ENCODE results near the gene TTC22. TPM values are rescaled to one million over a fixed set of nuclear protein-coding genes. Genes with fewer than 3 reads are reported as not detected.

TTC22 gene
- total RNA-seq, 1 donor from 2014 or later: 0.14 TPM

DNA sequence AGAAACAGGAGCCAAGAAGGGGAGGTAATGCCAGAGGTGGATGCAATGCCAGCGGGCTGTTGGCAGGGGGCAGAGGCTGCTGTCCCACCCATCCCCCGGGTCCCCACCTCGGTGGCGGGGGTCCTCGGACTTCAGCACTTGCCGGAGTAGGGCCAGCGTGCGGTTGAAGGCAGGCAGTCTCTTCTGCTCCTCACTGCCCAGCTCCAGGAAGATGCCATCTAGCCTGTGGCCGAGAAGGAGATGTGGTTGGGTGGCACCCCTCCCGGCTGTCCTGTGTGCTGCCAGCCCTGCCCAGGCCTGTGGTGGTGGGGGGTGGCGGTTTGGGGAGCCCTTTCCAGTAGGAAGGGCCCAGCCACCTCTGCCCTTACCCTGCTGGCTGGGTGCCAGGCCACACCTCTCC is 13.5 kb downstream of the TTC22 start:
- peaks cover 11% of the 10 kb centered on the region for H3K9me3 ChIP-seq (replicated peaks)
- TF ChIP-seq, protein P1, sequence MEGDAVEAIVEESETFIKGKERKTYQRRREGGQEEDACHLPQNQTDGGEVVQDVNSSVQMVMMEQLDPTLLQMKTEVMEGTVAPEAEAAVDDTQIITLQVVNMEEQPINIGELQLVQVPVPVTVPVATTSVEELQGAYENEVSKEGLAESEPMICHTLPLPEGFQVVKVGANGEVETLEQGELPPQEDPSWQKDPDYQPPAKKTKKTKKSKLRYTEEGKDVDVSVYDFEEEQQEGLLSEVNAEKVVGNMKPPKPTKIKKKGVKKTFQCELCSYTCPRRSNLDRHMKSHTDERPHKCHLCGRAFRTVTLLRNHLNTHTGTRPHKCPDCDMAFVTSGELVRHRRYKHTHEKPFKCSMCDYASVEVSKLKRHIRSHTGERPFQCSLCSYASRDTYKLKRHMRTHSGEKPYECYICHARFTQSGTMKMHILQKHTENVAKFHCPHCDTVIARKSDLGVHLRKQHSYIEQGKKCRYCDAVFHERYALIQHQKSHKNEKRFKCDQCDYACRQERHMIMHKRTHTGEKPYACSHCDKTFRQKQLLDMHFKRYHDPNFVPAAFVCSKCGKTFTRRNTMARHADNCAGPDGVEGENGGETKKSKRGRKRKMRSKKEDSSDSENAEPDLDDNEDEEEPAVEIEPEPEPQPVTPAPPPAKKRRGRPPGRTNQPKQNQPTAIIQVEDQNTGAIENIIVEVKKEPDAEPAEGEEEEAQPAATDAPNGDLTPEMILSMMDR (IDR thresholded peaks at IDR 0.05; ENCODE audit: borderline replicate concordance): no peak
- no peaks in the 10 kb centered on the region for H3K36me3 ChIP-seq
- peaks cover 53% of the 10 kb centered on the region for H3K27me3 ChIP-seq (ENCODE audit: low read depth)
- no peak for DNase-seq
- no peaks in the 10 kb centered on the region for H3K4me1 ChIP-seq
- no peak overlapping the region for H3K27ac ChIP-seq (replicated peaks)
- intact Hi-C loops (cut with micrococcal nuclease): no loop called here
- no peak overlapping the region for H3K4me3 ChIP-seq

DNA sequence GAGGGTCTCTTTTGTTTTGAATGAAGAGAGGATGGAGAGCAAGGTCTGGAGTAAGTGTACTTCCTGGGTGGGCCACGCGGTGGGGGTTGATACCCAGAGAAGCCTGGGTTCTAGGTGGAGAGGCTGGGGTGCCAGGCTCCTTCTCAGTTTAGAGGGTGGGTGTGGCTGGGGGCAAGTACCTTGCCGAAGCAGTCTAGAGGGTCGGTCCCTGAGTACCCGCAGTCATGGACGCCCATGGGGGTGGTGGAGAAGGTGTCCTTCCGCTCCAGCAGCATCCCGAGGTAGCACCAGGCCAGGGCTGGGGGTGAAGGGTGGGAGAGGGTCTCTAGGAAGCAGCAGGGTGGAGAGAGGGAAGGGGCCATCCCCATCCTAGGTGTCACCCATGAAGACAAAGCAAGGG is 14.3 kb downstream of the TTC22 start:
- peaks cover 3% of the 10 kb centered on the region for H3K9me3 ChIP-seq (replicated peaks)
- intact Hi-C loops (cut with micrococcal nuclease): no loop called here
- H3K27me3 ChIP-seq (ENCODE audit: low read depth): peaks cover 53% of the 10 kb centered on the region
- no peaks in the 10 kb centered on the region for H3K36me3 ChIP-seq
- TF ChIP-seq, protein P1 (IDR thresholded peaks at IDR 0.05; ENCODE audit: borderline replicate concordance): no peak
- no peak for DNase-seq
- no peak overlapping the region for H3K27ac ChIP-seq (replicated peaks)
- H3K4me1 ChIP-seq: no peaks in the 10 kb centered on the region
- no peak overlapping the region for H3K4me3 ChIP-seq

DNA sequence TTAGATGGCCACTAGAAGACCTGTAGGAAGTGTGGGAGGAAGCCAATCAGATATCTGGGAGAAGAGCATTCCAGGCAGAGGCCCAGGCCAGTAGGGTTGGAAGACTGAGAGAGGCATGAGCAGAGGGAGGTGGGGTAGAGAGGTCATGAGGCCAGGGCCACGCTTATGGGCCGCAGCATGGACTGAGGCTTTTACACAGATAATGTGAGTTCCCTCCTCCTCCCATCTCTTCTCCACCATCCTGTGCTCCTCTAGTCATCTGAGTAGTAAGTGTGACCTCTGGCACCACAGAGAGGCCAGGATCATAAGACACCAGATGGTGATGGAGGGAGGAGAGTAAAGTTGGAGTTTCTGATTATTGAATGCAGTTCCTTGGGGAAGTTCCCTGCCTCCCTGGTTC is 17.1 kb downstream of the TTC22 start:
- no peaks in the 10 kb centered on the region for H3K9me3 ChIP-seq (replicated peaks)
- peaks cover 8% of the 10 kb centered on the region for H3K4me1 ChIP-seq
- TF ChIP-seq, protein P1 (IDR thresholded peaks at IDR 0.05; ENCODE audit: borderline replicate concordance): no peak
- no peak for DNase-seq
- peaks cover 63% of the 10 kb centered on the region for H3K27me3 ChIP-seq (ENCODE audit: low read depth)
- H3K27ac ChIP-seq (replicated peaks): no peak overlapping the region
- intact Hi-C loops (cut with micrococcal nuclease): no loop called here
- no peak overlapping the region for H3K4me3 ChIP-seq
- no peaks in the 10 kb centered on the region for H3K36me3 ChIP-seq

DNA sequence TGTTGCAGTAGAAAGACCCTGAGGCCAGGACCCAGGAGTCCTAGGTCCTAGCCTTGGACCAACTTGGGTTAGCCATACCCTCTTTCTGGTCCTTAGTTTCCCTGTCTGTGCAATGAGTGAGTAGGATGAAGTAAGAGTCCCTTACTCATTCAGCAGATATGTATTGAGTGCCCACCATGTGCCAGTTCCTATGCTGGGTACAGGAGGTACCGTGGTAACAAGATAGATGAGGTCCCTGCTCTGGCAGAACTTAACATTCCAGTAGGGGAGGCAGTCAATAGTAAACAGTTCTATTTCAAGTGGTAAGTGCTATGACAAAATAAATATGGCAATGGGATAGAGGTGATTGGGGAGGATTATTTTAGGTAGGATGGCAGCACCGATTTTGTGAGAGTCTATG is 18.5 kb downstream of the TTC22 start:
- TF ChIP-seq, protein P1 (IDR thresholded peaks at IDR 0.05; ENCODE audit: borderline replicate concordance): no peak
- H3K4me3 ChIP-seq: no peak overlapping the region
- intact Hi-C loops (cut with micrococcal nuclease): no loop called here
- H3K36me3 ChIP-seq: no peaks in the 10 kb centered on the region
- H3K9me3 ChIP-seq (replicated peaks): no peaks in the 10 kb centered on the region
- H3K27me3 ChIP-seq (ENCODE audit: low read depth): peaks cover 59% of the 10 kb centered on the region
- no peak overlapping the region for H3K27ac ChIP-seq (replicated peaks)
- H3K4me1 ChIP-seq: peaks cover 8% of the 10 kb centered on the region
- DNase-seq: no peak

DNA sequence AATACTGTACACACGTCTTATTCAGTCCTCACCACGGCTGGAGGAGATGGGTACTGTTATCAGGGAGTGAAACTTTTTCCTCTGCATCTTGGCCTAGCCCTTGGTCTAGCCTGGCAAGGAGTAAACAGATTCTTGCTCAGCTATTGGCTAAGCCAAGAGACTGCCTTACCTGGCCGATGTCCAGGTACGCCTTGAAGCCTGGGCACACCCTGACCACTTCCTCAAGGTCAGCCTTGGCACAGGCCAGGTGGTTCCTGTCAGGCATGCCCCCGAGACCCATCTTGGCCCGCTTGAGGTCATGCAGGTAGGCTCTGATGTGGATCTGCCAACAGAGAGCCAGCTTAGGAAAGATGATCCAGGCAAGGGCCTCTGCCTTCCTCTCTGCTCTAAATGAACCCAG is 19.0 kb downstream of the TTC22 start:
- Histone ChIP-seq H3K4me1 (peaks cover 8% of the 10 kb centered on the region), H3K27me3 (ENCODE audit: low read depth) (peaks cover 55% of the 10 kb centered on the region), H3K36me3 (no peaks in the 10 kb centered on the region), H3K27ac (replicated peaks) (no peak overlapping the region), H3K4me3 (no peak overlapping the region), H3K9me3 (replicated peaks) (no peaks in the 10 kb centered on the region)
- DNase-seq: no peak
- TF ChIP-seq, protein P1 (IDR thresholded peaks at IDR 0.05; ENCODE audit: borderline replicate concordance): no peak
- intact Hi-C loops (cut with micrococcal nuclease): no loop called here

Measured in left ventricle myocardium inferior (tissue), 1 donor.